ENCODE data around the gene ZBTB1. TPM values are rescaled to one million over a fixed set of nuclear protein-coding genes. Genes with fewer than 3 reads are reported as not detected.
A peak's percentile ranks its signal among the peaks of the same experiment; 100 is the strongest.
"Not testable (repeated sequence)": the region's sequence is repeated elsewhere in the genome, so short reads cannot be mapped to it uniquely, and the experiment has no call there.

ZBTB1 gene
- total RNA-seq, 1 donor from 2014 or later: 20.8 TPM

- DNase-seq (ENCODE audit: low read depth): no peak
- no peak overlapping the region for H3K4me3 ChIP-seq (ENCODE audit: low read depth, low read length)
- no peak for TF ChIP-seq CTCF (conservative IDR thresholded peaks at IDR 0.05; ENCODE audit: low read depth, low read length)
Observed at GRCh38 chr14:64566651-64567122, 62.1 kb downstream of the ZBTB1 start.

- peak; percentile 76 for DNase-seq (ENCODE audit: low read depth)
Observed at GRCh38 chr14:64569138-64569631, 64.6 kb downstream of the ZBTB1 start.

GRCh38 chr14:64569646-64570045 is 65.1 kb downstream of the ZBTB1 start:
- DNase-seq (ENCODE audit: low read depth): not testable (repeated sequence)

More at GRCh38 chr14:64569138-64569631, 64.6 kb downstream of the ZBTB1 start:
- no peak for TF ChIP-seq CTCF (conservative IDR thresholded peaks at IDR 0.05; ENCODE audit: low read depth, low read length)
- H3K4me3 ChIP-seq (ENCODE audit: low read depth, low read length): no peak overlapping the region

GRCh38 chr14:64572386-64573104 is 68.0 kb downstream of the ZBTB1 start:
- no peak for DNase-seq (ENCODE audit: low read depth)
- no peak for TF ChIP-seq CTCF (conservative IDR thresholded peaks at IDR 0.05; ENCODE audit: low read depth, low read length)

More at GRCh38 chr14:64569646-64570045, 65.1 kb downstream of the ZBTB1 start:
- not testable (repeated sequence) for H3K4me3 ChIP-seq (ENCODE audit: low read depth, low read length)

GRCh38 chr14:64573109-64573508 is 68.5 kb downstream of the ZBTB1 start:
- no peak for DNase-seq (ENCODE audit: low read depth)
- TF ChIP-seq CTCF (conservative IDR thresholded peaks at IDR 0.05; ENCODE audit: low read depth, low read length): no peak
- H3K4me3 ChIP-seq (ENCODE audit: low read depth, low read length): no peak overlapping the region

More at GRCh38 chr14:64572386-64573104, 68.0 kb downstream of the ZBTB1 start:
- no peak overlapping the region for H3K4me3 ChIP-seq (ENCODE audit: low read depth, low read length)

Other genes starting within 250 kb of the ZBTB1 start
- gene ESR2, start 210.4 kb upstream of the ZBTB1 start, total RNA-seq: under 0.01 and 0.06 TPM in 2 replicates
- 42.1 and 122 TPM in 2 replicates for gene MTHFD1, start 116.4 kb upstream of the ZBTB1 start, total RNA-seq
- gene AKAP5, start 39.3 kb upstream of the ZBTB1 start, total RNA-seq: 0.69 and 2.2 TPM in 2 replicates
- gene ZBTB25, start 932 bp upstream of the ZBTB1 start, total RNA-seq: 2.4 and 2.6 TPM in 2 replicates
- gene HSPA2, start 36.0 kb downstream of the ZBTB1 start, total RNA-seq: 23.9 and 25.6 TPM in 2 replicates
- gene PPP1R36, start 45.2 kb downstream of the ZBTB1 start, total RNA-seq: 0.12 and 1.8 TPM in 2 replicates
- gene PLEKHG3, start 199.7 kb downstream of the ZBTB1 start, total RNA-seq: 48.1 and 52.8 TPM in 2 replicates